Neural crest cell (in vitro differentiated cells): ENCODE data around the gene AS3MT. TPM values are rescaled to one million over a fixed set of nuclear protein-coding genes. Genes with fewer than 3 reads are reported as not detected.

ENCODE experiments used
- DNase-seq: peaks from one replicate; pipeline ENCODE4 v3.0.0; 2021; ENCODE audit warnings: low read depth, mixed read lengths, low spot score
- H3K27ac Mint-ChIP-seq: one replicate; pipeline ENCODE4 v1.8.0; 2021; ENCODE audit warnings: mild to moderate bottlenecking, mixed read lengths; ENCODE audit not compliant: unreplicated experiment
- H3K27me3 Mint-ChIP-seq: 2 replicates; pipeline ENCODE4 v1.8.0; 2021; ENCODE audit warnings: low read depth, mild to moderate bottlenecking, mixed read lengths
- H3K36me3 Mint-ChIP-seq: 2 replicates; pipeline ENCODE4 v1.8.0; 2021; ENCODE audit warnings: low read depth, mild to moderate bottlenecking, mixed read lengths
- H3K4me1 Mint-ChIP-seq: 2 replicates; pipeline ENCODE4 v1.8.0; 2021; ENCODE audit warnings: mixed read lengths
- H3K4me3 Mint-ChIP-seq: one replicate; pipeline ENCODE4 v1.8.0; 2021; ENCODE audit warnings: mild to moderate bottlenecking, mixed read lengths
- H3K9me3 Mint-ChIP-seq: 2 replicates; pipeline ENCODE4 v1.8.0; 2021; ENCODE audit warnings: mixed read lengths
- CTCF ChIP-seq: fragments of 200-600 bp; sonication (generic); conservative IDR thresholded peaks from 2 replicates; pipeline ENCODE4 v1.5.0; 2021; ENCODE audit warnings: antibody characterized with exemption, mild to moderate bottlenecking
- total RNA-seq: library from RNA; stranded (reverse); gene quantifications from 2 replicates; pipeline ENCODE4 v1.2.1, GENCODE V29; 2021

AS3MT gene
- total RNA-seq, 1 donor from 2014 or later: 10.4 TPM

- Mint-ChIP-seq H3K36me3 (no peaks in the 10 kb centered on the region), H3K27ac (no peak overlapping the region), H3K4me1 (no peaks in the 10 kb centered on the region), H3K27me3 (no peaks in the 10 kb centered on the region), H3K9me3 (no peaks in the 10 kb centered on the region), H3K4me3 (no peak overlapping the region)
- TF ChIP-seq CTCF: no peak
- DNase-seq: no peak
Observed at GRCh38 chr10:102948176-102948575, 78.9 kb downstream of the AS3MT start.

DNA sequence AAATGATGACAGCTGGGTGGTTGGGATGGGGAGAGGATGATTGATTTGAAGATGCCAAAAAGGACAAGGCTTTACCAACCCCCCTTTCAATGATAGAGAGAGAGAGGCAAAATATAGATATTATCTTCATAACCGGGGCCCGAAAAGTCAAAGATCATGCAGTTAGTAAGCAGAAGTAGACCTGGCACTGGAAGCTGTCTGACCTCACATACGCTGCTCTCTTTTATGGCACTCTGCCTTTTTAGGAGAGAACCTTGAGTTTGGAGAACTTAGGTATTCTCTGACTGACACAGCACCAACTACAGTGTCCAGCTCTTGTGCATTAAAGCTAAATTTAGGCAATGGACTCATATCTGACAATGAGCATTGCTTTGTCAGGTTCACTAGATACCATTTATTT is 79.5 kb downstream of the AS3MT start:
- no peak overlapping the region for H3K4me3 Mint-ChIP-seq
- H3K36me3 Mint-ChIP-seq: no peaks in the 10 kb centered on the region
- DNase-seq: no peak
- no peaks in the 10 kb centered on the region for H3K4me1 Mint-ChIP-seq
- H3K27me3 Mint-ChIP-seq: no peaks in the 10 kb centered on the region
- no peak overlapping the region for H3K27ac Mint-ChIP-seq
- no peaks in the 10 kb centered on the region for H3K9me3 Mint-ChIP-seq
- TF ChIP-seq CTCF: no peak

GRCh38 chr10:102949916-102950315 is 80.6 kb downstream of the AS3MT start:
- Mint-ChIP-seq H3K4me1 (no peaks in the 10 kb centered on the region), H3K27me3 (no peaks in the 10 kb centered on the region), H3K27ac (no peak overlapping the region), H3K4me3 (no peak overlapping the region), H3K9me3 (no peaks in the 10 kb centered on the region), H3K36me3 (peaks cover 4% of the 10 kb centered on the region)
- no peak for DNase-seq
- TF ChIP-seq CTCF: no peak

DNA sequence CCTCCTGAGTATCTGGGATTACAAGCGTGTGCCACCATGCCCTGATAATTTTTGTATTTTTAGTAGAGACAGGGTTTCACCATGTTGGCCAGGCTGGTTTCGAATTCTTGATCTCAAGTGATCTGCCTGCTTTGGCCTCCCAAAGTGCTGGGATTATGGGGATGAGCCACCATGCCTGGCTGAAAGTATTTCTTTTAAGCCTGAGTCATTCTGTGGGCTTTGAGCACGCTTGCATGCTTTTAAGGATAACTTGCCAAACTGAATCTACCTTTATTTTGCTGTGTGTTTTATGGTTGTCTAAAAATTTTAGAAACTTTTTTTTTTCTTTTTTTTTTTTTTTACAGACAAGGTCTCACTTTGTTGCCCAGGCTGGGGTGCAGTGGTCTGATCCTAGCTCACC is 82.0 kb downstream of the AS3MT start:
- no peaks in the 10 kb centered on the region for H3K4me1 Mint-ChIP-seq
- no peaks in the 10 kb centered on the region for H3K27me3 Mint-ChIP-seq
- TF ChIP-seq CTCF: no peak
- H3K27ac Mint-ChIP-seq: no peak overlapping the region
- H3K36me3 Mint-ChIP-seq: peaks cover 4% of the 10 kb centered on the region
- H3K4me3 Mint-ChIP-seq: no peak overlapping the region
- H3K9me3 Mint-ChIP-seq: no peaks in the 10 kb centered on the region
- no peak for DNase-seq

Other genes with a start within 250 kb of the AS3MT start
- 76.9 and 82.8 TPM in 2 replicates for gene TRIM8, start 225.0 kb upstream of the AS3MT start, total RNA-seq
- 32.5 and 34.6 TPM in 2 replicates for gene ARL3, start 155.1 kb upstream of the AS3MT start, total RNA-seq
- gene SFXN2, start 154.8 kb upstream of the AS3MT start, total RNA-seq: 36.6 and 38.2 TPM in 2 replicates
- gene WBP1L, start 125.5 kb upstream of the AS3MT start, total RNA-seq: 21.2 and 22.0 TPM in 2 replicates
- gene CYP17A1, start 32.1 kb upstream of the AS3MT start, total RNA-seq: not detected in 2 replicates
- 13.1 and 17.3 TPM in 2 replicates for gene BORCS7, start 15.2 kb upstream of the AS3MT start, total RNA-seq
- 9.6 and 10.0 TPM in 2 replicates for gene CNNM2, start 48.8 kb downstream of the AS3MT start, total RNA-seq